NCI-H128 (cell line): ENCODE measurements around the gene LCMT1.
"Not testable (repeated sequence)": the region's sequence is repeated elsewhere in the genome, so short reads cannot be mapped to it uniquely, and the experiment has no call there.

ENCODE experiments used
- DNase-seq: peaks from one replicate; lab custom pipeline; 2025; ENCODE audit not compliant: unreplicated experiment; lab: John Stamatoyannopoulos, UW

LCMT1 gene

GRCh38 chr16:25141648-25142047, 30.1 kb downstream of the LCMT1 start:
- no peak for DNase-seq

GRCh38 chr16:25143928-25144327, 32.4 kb downstream of the LCMT1 start:
- DNase-seq: no peak

- no peak for DNase-seq
Observed at GRCh38 chr16:25148568-25149215, 37.1 kb downstream of the LCMT1 start.

- DNase-seq: no peak
Observed at GRCh38 chr16:25151996-25152395, 40.5 kb downstream of the LCMT1 start.

GRCh38 chr16:25155553-25156460, 44.3 kb downstream of the LCMT1 start:
- no peak for DNase-seq

- no peak for DNase-seq
Observed at GRCh38 chr16:25157271-25157875, 45.8 kb downstream of the LCMT1 start.

- DNase-seq: no peak
Observed at GRCh38 chr16:25158401-25158800, 46.9 kb downstream of the LCMT1 start.

GRCh38 chr16:25161753-25162367, 50.3 kb downstream of the LCMT1 start:
- DNase-seq: no peak

- no peak for DNase-seq
Observed at GRCh38 chr16:25163683-25164082, 52.1 kb downstream of the LCMT1 start.

GRCh38 chr16:25165284-25165683, 53.7 kb downstream of the LCMT1 start:
- DNase-seq: no peak

- not testable (repeated sequence) for DNase-seq
Observed at GRCh38 chr16:25167920-25168319, 56.4 kb downstream of the LCMT1 start.

- no peak for DNase-seq
Observed at GRCh38 chr16:25171390-25171789, 59.8 kb downstream of the LCMT1 start.

GRCh38 chr16:25172831-25173230, 61.3 kb downstream of the LCMT1 start:
- DNase-seq: no peak

GRCh38 chr16:25174285-25174684, 62.7 kb downstream of the LCMT1 start:
- DNase-seq: no peak

- no peak for DNase-seq
Observed at GRCh38 chr16:25176136-25176535, 64.6 kb downstream of the LCMT1 start.

GRCh38 chr16:25177512-25177830, 65.9 kb downstream of the LCMT1 start:
- DNase-seq: no peak

GRCh38 chr16:25177831-25178688, 66.5 kb downstream of the LCMT1 start:
- no peak for DNase-seq

- not testable (repeated sequence) for DNase-seq
Observed at GRCh38 chr16:25181236-25181635, 69.7 kb downstream of the LCMT1 start.

GRCh38 chr16:25184771-25185170, 73.2 kb downstream of the LCMT1 start:
- DNase-seq: no peak

- DNase-seq: no peak
Observed at GRCh38 chr16:25187491-25187795, 75.9 kb downstream of the LCMT1 start.

- DNase-seq: no peak
Observed at GRCh38 chr16:25189305-25189704, 77.8 kb downstream of the LCMT1 start.
